Hair follicle dermal papilla cell (primary cell): Measurements from ENCODE around the gene RAPGEF5. TPM values are rescaled to one million over a fixed set of nuclear protein-coding genes. Genes with fewer than 3 reads are reported as not detected.

Source experiments
- small RNA-seq: library from RNA; depleted of rRNA; stranded (forward); fragments of <200 nt; gene quantifications from one replicate; pipeline ENCODE3, GENCODE V24; 2012
- total RNA-seq: library from RNA; depleted of rRNA; stranded (reverse); fragments of >200 nt; gene quantifications from 2 replicates; pipeline ENCODE4 v1.2.3, GENCODE V29; 2012

RAPGEF5 gene
- 0.49 and 0.85 TPM in 2 replicates for total RNA-seq

GRCh38 chr7:22356701-22357310 lies at the start of gene RAPGEF5:
Gene RAPGEF5 (minus strand): TSS chr7:22357154. CDS start chr7:22357060, 94 bp downstream.

Small RNA genes lying within 50 kb of the gene (small RNA-seq; reads per million reads assigned to genes)
- not detected for gene RNA5SP227

Other genes with a start within 250 kb of the RAPGEF5 start
- 11.4 and 16.2 TPM in 2 replicates for gene STEAP1B, start 143.0 kb upstream of the RAPGEF5 start, total RNA-seq